HL-60/S4 (cell line): ENCODE results near the gene AMDHD2.
"Not testable (repeated sequence)": the region's sequence is repeated elsewhere in the genome, so short reads cannot be mapped to it uniquely, and the experiment has no call there.

Source experiments
- in situ Hi-C: fragments of 300-500 bp; cut with MboI; formaldehyde crosslinking; loops from 2 replicates; pipeline ENCODE4 v1.14.3; 2022; ENCODE audit warnings: low sequenced_read_pairs

Gene AMDHD2

DNA sequence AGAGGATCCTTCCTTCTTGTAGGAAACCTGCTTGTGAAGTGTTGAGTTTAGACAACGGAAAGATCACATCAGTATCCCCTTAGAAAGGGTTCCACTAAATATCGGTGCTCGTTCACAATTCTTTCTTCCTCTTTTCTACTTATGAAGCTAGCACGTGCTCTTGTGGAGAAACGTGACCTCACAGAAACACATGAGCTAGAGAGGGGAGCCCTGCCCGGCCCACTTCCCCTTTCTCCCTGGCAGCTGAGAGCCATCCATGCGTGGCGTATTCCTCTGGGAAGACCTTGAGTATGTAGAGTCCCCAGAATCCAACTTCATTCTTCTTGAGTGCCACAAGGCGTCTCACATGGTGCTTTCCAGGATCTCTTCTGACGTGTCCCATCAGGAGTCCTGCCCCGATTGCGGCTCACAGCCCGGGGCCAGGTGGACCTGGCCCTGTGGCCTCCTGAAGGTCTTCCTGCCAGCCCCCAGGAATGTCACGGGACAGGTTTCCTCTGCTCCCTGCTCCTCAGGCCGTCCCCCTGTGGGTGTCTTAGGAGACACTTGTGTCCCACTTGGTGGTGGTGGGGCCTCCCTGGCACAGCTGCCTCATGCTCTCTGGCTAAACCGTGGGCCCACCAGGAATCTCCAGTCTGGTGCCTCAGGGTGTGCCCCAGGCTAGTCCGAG is 40.1 kb downstream of the AMDHD2 start:
- in situ Hi-C loops: not testable (repeated sequence)

- in situ Hi-C loops: not testable (repeated sequence)
Measured at GRCh38 chr16:2560798-2561133, 40.6 kb downstream of the AMDHD2 start.

DNA sequence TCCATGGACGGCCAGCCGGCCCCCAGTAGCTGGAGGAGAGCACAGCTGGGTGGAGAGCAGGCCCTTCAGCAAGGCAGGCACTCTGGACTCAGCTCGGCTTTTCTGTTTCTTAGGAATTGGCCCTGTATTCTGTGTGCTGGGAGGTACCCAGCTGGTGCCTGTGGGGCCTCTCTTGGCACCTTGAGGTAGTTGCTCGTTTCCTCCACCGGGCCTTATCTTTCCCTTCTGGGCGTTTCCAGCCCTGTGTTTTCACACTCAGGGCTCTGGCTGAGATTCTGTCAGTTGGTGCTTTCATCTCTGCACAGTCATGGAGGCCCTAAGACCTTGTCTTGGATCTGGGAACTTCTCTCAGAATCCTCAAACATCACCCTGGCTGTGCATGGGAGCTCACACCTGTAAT is 47.3 kb downstream of the AMDHD2 start:
- in situ Hi-C loops: not testable (repeated sequence)

DNA sequence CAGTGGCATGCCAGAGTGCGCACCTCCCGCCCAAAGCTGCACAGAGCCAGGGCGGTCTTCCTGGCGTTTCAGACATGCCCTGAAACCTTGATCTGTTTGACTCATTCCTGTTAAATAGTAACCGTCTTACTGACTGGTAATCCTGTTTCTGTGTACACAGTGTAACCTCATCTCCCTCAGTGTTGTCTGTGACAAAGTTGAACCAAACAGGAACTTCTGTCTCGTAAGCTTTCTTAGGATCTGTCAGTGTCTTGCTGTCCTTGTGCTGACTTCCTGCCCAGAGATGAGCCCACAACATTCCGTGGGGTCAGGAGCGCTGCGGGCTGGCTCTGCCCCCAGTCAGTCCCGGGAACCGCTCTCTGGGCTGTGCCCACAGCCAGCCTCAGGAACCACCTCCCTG is 48.4 kb downstream of the AMDHD2 start:
- in situ Hi-C loops: not testable (repeated sequence)

GRCh38 chr16:2572704-2573103 is 52.5 kb downstream of the AMDHD2 start:
- in situ Hi-C loops: not testable (repeated sequence)

DNA sequence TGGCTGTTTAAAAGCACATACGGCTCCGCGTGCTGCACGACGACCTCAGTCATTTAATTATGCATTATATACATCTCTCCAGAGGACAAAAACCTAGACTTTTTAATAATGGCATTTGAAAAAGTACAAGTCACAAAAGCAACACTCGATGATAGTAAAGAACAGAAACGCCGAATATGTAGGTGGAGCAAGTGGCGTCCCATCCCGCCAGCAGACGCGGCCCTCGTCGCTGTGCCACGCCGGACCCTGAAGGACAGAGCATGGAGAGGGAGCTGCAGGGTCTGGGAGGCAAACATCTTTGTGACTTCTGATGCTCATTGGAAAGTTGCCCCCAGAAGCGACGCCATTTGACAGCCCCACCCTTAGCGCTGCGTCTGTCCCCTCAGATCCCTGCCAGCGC is 55.7 kb downstream of the AMDHD2 start:
- in situ Hi-C loops: not testable (repeated sequence)

GRCh38 chr16:2577044-2577443 is 56.9 kb downstream of the AMDHD2 start:
- in situ Hi-C loops: not testable (repeated sequence)

GRCh38 chr16:2578905-2579304 is 58.7 kb downstream of the AMDHD2 start:
- in situ Hi-C loops: not testable (repeated sequence)

- in situ Hi-C loops: not testable (repeated sequence)
Measured at GRCh38 chr16:2580143-2580542, 60.0 kb downstream of the AMDHD2 start.

DNA sequence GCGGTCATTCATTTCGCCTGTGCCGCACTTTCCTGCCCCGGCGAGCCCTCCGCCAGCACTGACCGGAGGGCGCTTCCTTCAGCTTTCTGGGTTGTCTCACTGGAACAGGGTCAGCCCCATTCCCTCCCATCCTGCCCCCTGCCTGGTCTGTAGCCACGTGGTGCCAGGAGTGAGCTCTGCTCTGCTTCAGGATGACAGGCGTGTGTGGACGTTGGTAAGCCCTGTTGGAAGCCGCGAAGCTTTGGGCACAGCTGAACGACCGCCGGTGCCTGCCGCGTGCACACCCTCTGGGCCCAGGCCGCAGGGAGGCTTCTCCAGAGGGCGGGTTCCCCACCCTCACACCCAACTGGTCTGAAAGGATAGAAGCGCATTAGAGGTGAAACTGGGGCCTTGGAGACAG is 60.6 kb downstream of the AMDHD2 start:
- in situ Hi-C loops: not testable (repeated sequence)
